ENCODE results near the gene ABCF2.
A peak's percentile ranks its signal among the peaks of the same experiment; 100 is the strongest.

The ABCF2 gene

GRCh38 chr7:151226875-151227782 is at the start of gene ABCF2:
ABCF2 (minus strand) TSS chr7:151227205; CDS start chr7:151226458, 747 bp downstream.
- H3K36me3 ChIP-seq (ENCODE audit: control insufficient read depth in 2 of 2, insufficient read depth in 2 of 2, low read length in 2 of 2): peaks cover 25 to 27% of the 10 kb centered on the region in 2 donors
- peak within 1 kb of the TSS; percentile 82 for H3K27ac ChIP-seq (ENCODE audit: low read length)
- H3K9ac ChIP-seq (ENCODE audit: low read length in 2 of 2): peak within 1 kb of the TSS; percentile 91 to 92
- H3K27me3 ChIP-seq (ENCODE audit: control insufficient read depth in 1 of 2, insufficient read depth in 2 of 2, low read length in 2 of 2): no peaks in the 10 kb centered on the region
- peak within 1 kb of the TSS; percentile 81 to 96 for H3K4me3 ChIP-seq (ENCODE audit: low read length in 2 of 2)
- H3K9me3 ChIP-seq (ENCODE audit: control insufficient read depth in 2 of 2, low read length in 2 of 2): no peaks in the 10 kb centered on the region
- peaks cover 27% of the 10 kb centered on the region for H3K4me1 ChIP-seq (ENCODE audit: control insufficient read depth, insufficient read depth, low read length)

- H3K27me3 ChIP-seq (ENCODE audit: control insufficient read depth in 1 of 2, insufficient read depth in 2 of 2, low read length in 2 of 2): no peaks in the 10 kb centered on the region
- H3K36me3 ChIP-seq (ENCODE audit: control insufficient read depth in 2 of 2, insufficient read depth in 2 of 2, low read length in 2 of 2): peaks cover 0 to 2% of the 10 kb centered on the region in 2 donors
- H3K27ac ChIP-seq (ENCODE audit: low read length): no peak overlapping the region
- no peaks in the 10 kb centered on the region for H3K9me3 ChIP-seq (ENCODE audit: control insufficient read depth in 2 of 2, low read length in 2 of 2)
- H3K4me3 ChIP-seq (ENCODE audit: low read length in 2 of 2): peak overlapping the region; percentile 64 to 80
- H3K9ac ChIP-seq (ENCODE audit: low read length in 2 of 2): no peak overlapping the region
- peaks cover 25% of the 10 kb centered on the region for H3K4me1 ChIP-seq (ENCODE audit: control insufficient read depth, insufficient read depth, low read length)
Measured at GRCh38 chr7:151275813-151276577, 49.0 kb upstream of the ABCF2 start.

GRCh38 chr7:151274936-151275812 is 48.2 kb upstream of the ABCF2 start:
- Histone ChIP-seq H3K27me3 (ENCODE audit: control insufficient read depth in 1 of 2, insufficient read depth in 2 of 2, low read length in 2 of 2) (no peaks in the 10 kb centered on the region), H3K9ac (ENCODE audit: low read length in 2 of 2) (no peak overlapping the region), H3K4me3 (ENCODE audit: low read length in 2 of 2) (no peak overlapping the region), H3K36me3 (ENCODE audit: control insufficient read depth in 2 of 2, insufficient read depth in 2 of 2, low read length in 2 of 2) (peaks cover 0 to 2% of the 10 kb centered on the region in 2 donors), H3K4me1 (ENCODE audit: control insufficient read depth, insufficient read depth, low read length) (peaks cover 25% of the 10 kb centered on the region), H3K27ac (ENCODE audit: low read length) (no peak overlapping the region), H3K9me3 (ENCODE audit: control insufficient read depth in 2 of 2, low read length in 2 of 2) (no peaks in the 10 kb centered on the region)

- Histone ChIP-seq H3K4me3 (ENCODE audit: low read length in 2 of 2) (no peak overlapping the region), H3K9me3 (ENCODE audit: control insufficient read depth in 2 of 2, low read length in 2 of 2) (no peaks in the 10 kb centered on the region), H3K9ac (ENCODE audit: low read length in 2 of 2) (no peak overlapping the region), H3K36me3 (ENCODE audit: control insufficient read depth in 2 of 2, insufficient read depth in 2 of 2, low read length in 2 of 2) (peaks cover 0 to 2% of the 10 kb centered on the region in 2 donors), H3K27ac (ENCODE audit: low read length) (no peak overlapping the region), H3K27me3 (ENCODE audit: control insufficient read depth in 1 of 2, insufficient read depth in 2 of 2, low read length in 2 of 2) (no peaks in the 10 kb centered on the region), H3K4me1 (ENCODE audit: control insufficient read depth, insufficient read depth, low read length) (peaks cover 25% of the 10 kb centered on the region)
Measured at GRCh38 chr7:151274396-151274795, 47.4 kb upstream of the ABCF2 start.

GRCh38 chr7:151273651-151274390 is 46.8 kb upstream of the ABCF2 start:
- Histone ChIP-seq H3K4me1 (ENCODE audit: control insufficient read depth, insufficient read depth, low read length) (peaks cover 25% of the 10 kb centered on the region), H3K27ac (ENCODE audit: low read length) (no peak overlapping the region), H3K27me3 (ENCODE audit: control insufficient read depth in 1 of 2, insufficient read depth in 2 of 2, low read length in 2 of 2) (no peaks in the 10 kb centered on the region), H3K9ac (ENCODE audit: low read length in 2 of 2) (no peak overlapping the region), H3K9me3 (ENCODE audit: control insufficient read depth in 2 of 2, low read length in 2 of 2) (no peaks in the 10 kb centered on the region), H3K4me3 (ENCODE audit: low read length in 2 of 2) (no peak overlapping the region), H3K36me3 (ENCODE audit: control insufficient read depth in 2 of 2, insufficient read depth in 2 of 2, low read length in 2 of 2) (peaks cover 0 to 2% of the 10 kb centered on the region in 2 donors)

- no peaks in the 10 kb centered on the region for H3K27me3 ChIP-seq (ENCODE audit: control insufficient read depth in 1 of 2, insufficient read depth in 2 of 2, low read length in 2 of 2)
- H3K4me1 ChIP-seq (ENCODE audit: control insufficient read depth, insufficient read depth, low read length): peaks cover 24% of the 10 kb centered on the region
- no peak overlapping the region for H3K27ac ChIP-seq (ENCODE audit: low read length)
Measured at GRCh38 chr7:151272877-151273276, 45.9 kb upstream of the ABCF2 start.

GRCh38 chr7:151272405-151272804 is 45.4 kb upstream of the ABCF2 start:
- Histone ChIP-seq H3K4me1 (ENCODE audit: control insufficient read depth, insufficient read depth, low read length) (peaks cover 19% of the 10 kb centered on the region), H3K9ac (ENCODE audit: low read length in 2 of 2) (no peak overlapping the region), H3K27me3 (ENCODE audit: control insufficient read depth in 1 of 2, insufficient read depth in 2 of 2, low read length in 2 of 2) (no peaks in the 10 kb centered on the region), H3K36me3 (ENCODE audit: control insufficient read depth in 2 of 2, insufficient read depth in 2 of 2, low read length in 2 of 2) (peaks cover 0 to 2% of the 10 kb centered on the region in 2 donors), H3K27ac (ENCODE audit: low read length) (no peak overlapping the region), H3K9me3 (ENCODE audit: control insufficient read depth in 2 of 2, low read length in 2 of 2) (no peaks in the 10 kb centered on the region), H3K4me3 (ENCODE audit: low read length in 2 of 2) (no peak overlapping the region)

More at GRCh38 chr7:151272877-151273276, 45.9 kb upstream of the ABCF2 start:
- H3K9me3 ChIP-seq (ENCODE audit: control insufficient read depth in 2 of 2, low read length in 2 of 2): no peaks in the 10 kb centered on the region
- peaks cover 0 to 2% of the 10 kb centered on the region in 2 donors for H3K36me3 ChIP-seq (ENCODE audit: control insufficient read depth in 2 of 2, insufficient read depth in 2 of 2, low read length in 2 of 2)
- H3K9ac ChIP-seq (ENCODE audit: low read length in 2 of 2): no peak overlapping the region
- no peak overlapping the region for H3K4me3 ChIP-seq (ENCODE audit: low read length in 2 of 2)

- Histone ChIP-seq H3K9me3 (ENCODE audit: control insufficient read depth in 2 of 2, low read length in 2 of 2) (no peaks in the 10 kb centered on the region), H3K27me3 (ENCODE audit: control insufficient read depth in 1 of 2, insufficient read depth in 2 of 2, low read length in 2 of 2) (no peaks in the 10 kb centered on the region), H3K4me3 (ENCODE audit: low read length in 2 of 2) (no peak overlapping the region), H3K9ac (ENCODE audit: low read length in 2 of 2) (no peak overlapping the region), H3K36me3 (ENCODE audit: control insufficient read depth in 2 of 2, insufficient read depth in 2 of 2, low read length in 2 of 2) (peaks cover 0 to 2% of the 10 kb centered on the region in 2 donors), H3K4me1 (ENCODE audit: control insufficient read depth, insufficient read depth, low read length) (peaks cover 15% of the 10 kb centered on the region), H3K27ac (ENCODE audit: low read length) (no peak overlapping the region)
Measured at GRCh38 chr7:151271699-151272355, 44.8 kb upstream of the ABCF2 start.

GRCh38 chr7:151269511-151269910 is 42.5 kb upstream of the ABCF2 start:
- Histone ChIP-seq H3K9me3 (ENCODE audit: control insufficient read depth in 2 of 2, low read length in 2 of 2) (no peaks in the 10 kb centered on the region), H3K9ac (ENCODE audit: low read length in 2 of 2) (no peak overlapping the region), H3K27me3 (ENCODE audit: control insufficient read depth in 1 of 2, insufficient read depth in 2 of 2, low read length in 2 of 2) (no peaks in the 10 kb centered on the region), H3K4me3 (ENCODE audit: low read length in 2 of 2) (no peak overlapping the region), H3K27ac (ENCODE audit: low read length) (no peak overlapping the region), H3K36me3 (ENCODE audit: control insufficient read depth in 2 of 2, insufficient read depth in 2 of 2, low read length in 2 of 2) (peaks cover 0 to under 1% of the 10 kb centered on the region in 2 donors), H3K4me1 (ENCODE audit: control insufficient read depth, insufficient read depth, low read length) (peaks cover 5% of the 10 kb centered on the region)

Data from stomach smooth muscle (tissue), 2 donors.